ENCODE results near the gene ZBTB11. TPM values are rescaled to one million over a fixed set of nuclear protein-coding genes. Genes with fewer than 3 reads are reported as not detected.

The ZBTB11 gene
- total RNA-seq, 1 donor from 2014 or later, result 18.8 TPM

DNA sequence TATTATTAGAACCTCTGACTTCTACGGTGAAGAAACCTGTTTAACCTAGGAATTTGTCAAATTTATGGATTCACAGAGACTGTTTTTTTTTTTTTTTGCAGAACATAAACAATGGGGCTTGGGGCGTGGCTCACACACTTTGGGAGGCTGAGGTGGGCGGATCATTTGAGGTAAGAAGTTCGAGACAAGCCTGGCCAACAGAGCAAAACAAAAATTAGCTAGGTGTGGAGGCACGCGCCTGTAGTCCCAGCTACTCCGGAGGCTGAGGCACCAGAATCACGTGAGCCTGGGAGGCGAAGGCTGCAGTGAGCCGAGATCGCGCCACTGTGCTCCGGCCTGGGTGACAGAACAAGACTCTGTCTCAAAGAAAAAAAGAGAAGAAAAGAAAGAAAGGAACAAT, 3.0 kb downstream of the ZBTB11 start:
- H3K9me3 Mint-ChIP-seq, result no peaks in the 10 kb centered on the region
- peaks cover 22% of the 10 kb centered on the region for H3K4me1 Mint-ChIP-seq
- TF ChIP-seq, protein P1, sequence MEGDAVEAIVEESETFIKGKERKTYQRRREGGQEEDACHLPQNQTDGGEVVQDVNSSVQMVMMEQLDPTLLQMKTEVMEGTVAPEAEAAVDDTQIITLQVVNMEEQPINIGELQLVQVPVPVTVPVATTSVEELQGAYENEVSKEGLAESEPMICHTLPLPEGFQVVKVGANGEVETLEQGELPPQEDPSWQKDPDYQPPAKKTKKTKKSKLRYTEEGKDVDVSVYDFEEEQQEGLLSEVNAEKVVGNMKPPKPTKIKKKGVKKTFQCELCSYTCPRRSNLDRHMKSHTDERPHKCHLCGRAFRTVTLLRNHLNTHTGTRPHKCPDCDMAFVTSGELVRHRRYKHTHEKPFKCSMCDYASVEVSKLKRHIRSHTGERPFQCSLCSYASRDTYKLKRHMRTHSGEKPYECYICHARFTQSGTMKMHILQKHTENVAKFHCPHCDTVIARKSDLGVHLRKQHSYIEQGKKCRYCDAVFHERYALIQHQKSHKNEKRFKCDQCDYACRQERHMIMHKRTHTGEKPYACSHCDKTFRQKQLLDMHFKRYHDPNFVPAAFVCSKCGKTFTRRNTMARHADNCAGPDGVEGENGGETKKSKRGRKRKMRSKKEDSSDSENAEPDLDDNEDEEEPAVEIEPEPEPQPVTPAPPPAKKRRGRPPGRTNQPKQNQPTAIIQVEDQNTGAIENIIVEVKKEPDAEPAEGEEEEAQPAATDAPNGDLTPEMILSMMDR (IDR thresholded peaks at IDR 0.05; ENCODE audit: unreplicated experiment), result no peak
- H3K27me3 Mint-ChIP-seq (ENCODE audit: low read depth), result no peaks in the 10 kb centered on the region
- H3K4me3 Mint-ChIP-seq, result peak overlapping the region; percentile 48
- no peak for DNase-seq (ENCODE audit: low spot score in 2 of 2, unreplicated experiment in 2 of 2)
- H3K27ac Mint-ChIP-seq, result peak overlapping the region; percentile 12
- peaks cover 9% of the 10 kb centered on the region for H3K36me3 Mint-ChIP-seq

DNA sequence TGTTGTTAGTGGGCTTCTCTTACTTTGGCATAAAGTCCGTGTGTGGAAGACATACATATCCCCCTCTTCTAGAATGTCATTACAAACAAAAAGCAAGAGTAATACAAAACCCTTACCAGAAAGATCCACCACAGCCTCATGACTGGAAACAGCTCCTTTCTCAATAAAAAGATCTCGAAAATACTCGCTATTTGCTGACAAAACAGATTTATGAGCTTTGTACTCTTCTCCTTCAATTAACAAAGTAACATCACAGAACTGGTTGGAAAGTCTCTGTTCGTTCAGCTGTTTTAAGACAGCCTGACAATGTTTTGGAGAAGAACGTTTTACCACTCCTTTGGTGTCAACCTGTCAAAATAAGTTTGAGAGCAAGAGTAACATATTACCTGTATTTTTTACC, 5.9 kb downstream of the ZBTB11 start:
- Mint-ChIP-seq H3K27me3 (ENCODE audit: low read depth) (no peaks in the 10 kb centered on the region), H3K4me3 (no peak overlapping the region), H3K9me3 (no peaks in the 10 kb centered on the region), H3K27ac (no peak overlapping the region), H3K4me1 (peaks cover 15% of the 10 kb centered on the region), H3K36me3 (peaks cover 22% of the 10 kb centered on the region)
- no peak for DNase-seq (ENCODE audit: low spot score in 2 of 2, unreplicated experiment in 2 of 2)
- TF ChIP-seq, protein P1 (IDR thresholded peaks at IDR 0.05; ENCODE audit: unreplicated experiment), result no peak

- TF ChIP-seq, protein P1 (IDR thresholded peaks at IDR 0.05; ENCODE audit: unreplicated experiment), result no peak
- Mint-ChIP-seq H3K27me3 (ENCODE audit: low read depth) (no peaks in the 10 kb centered on the region), H3K9me3 (no peaks in the 10 kb centered on the region), H3K4me3 (no peak overlapping the region), H3K27ac (no peak overlapping the region), H3K4me1 (no peaks in the 10 kb centered on the region), H3K36me3 (peaks cover 42% of the 10 kb centered on the region)
- no peak for DNase-seq (ENCODE audit: low spot score in 2 of 2, unreplicated experiment in 2 of 2)
Measured at GRCh38 chr3:101667844-101668243, 9.1 kb downstream of the ZBTB11 start.

- DNase-seq (ENCODE audit: low spot score in 2 of 2, unreplicated experiment in 2 of 2), result no peak
- no peaks in the 10 kb centered on the region for H3K9me3 Mint-ChIP-seq
- TF ChIP-seq, protein P1 (IDR thresholded peaks at IDR 0.05; ENCODE audit: unreplicated experiment), result no peak
- H3K4me1 Mint-ChIP-seq, result no peaks in the 10 kb centered on the region
- no peaks in the 10 kb centered on the region for H3K27me3 Mint-ChIP-seq (ENCODE audit: low read depth)
- H3K27ac Mint-ChIP-seq, result no peak overlapping the region
- peaks cover 42% of the 10 kb centered on the region for H3K36me3 Mint-ChIP-seq
- H3K4me3 Mint-ChIP-seq, result no peak overlapping the region
Measured at GRCh38 chr3:101667331-101667730, 9.6 kb downstream of the ZBTB11 start.

DNA sequence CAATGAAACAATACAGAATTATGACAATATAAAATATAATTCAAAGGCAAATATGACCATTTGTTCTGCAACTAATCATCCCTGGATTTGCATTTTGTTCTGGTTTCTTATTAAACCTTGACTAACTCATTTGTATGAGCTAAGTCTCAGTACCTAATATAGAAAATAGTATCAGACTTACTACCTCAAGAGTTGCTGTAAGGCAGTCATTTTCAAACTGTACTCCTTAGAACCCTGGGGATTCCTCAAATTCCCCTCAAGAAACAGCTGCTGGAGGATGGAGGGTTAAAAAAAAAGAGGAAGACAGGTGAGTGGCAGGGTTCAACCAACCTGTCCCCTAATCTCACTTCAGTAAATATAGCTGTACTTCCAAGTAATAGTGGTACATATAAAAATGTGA, 11.1 kb downstream of the ZBTB11 start:
- Mint-ChIP-seq H3K9me3 (no peaks in the 10 kb centered on the region), H3K27me3 (ENCODE audit: low read depth) (no peaks in the 10 kb centered on the region), H3K4me3 (no peak overlapping the region), H3K4me1 (no peaks in the 10 kb centered on the region), H3K27ac (no peak overlapping the region), H3K36me3 (peaks cover 42% of the 10 kb centered on the region)
- TF ChIP-seq, protein P1 (IDR thresholded peaks at IDR 0.05; ENCODE audit: unreplicated experiment), result no peak
- no peak for DNase-seq (ENCODE audit: low spot score in 2 of 2, unreplicated experiment in 2 of 2)

- H3K4me1 Mint-ChIP-seq, result no peaks in the 10 kb centered on the region
- no peaks in the 10 kb centered on the region for H3K27me3 Mint-ChIP-seq (ENCODE audit: low read depth)
- H3K36me3 Mint-ChIP-seq, result peaks cover 45% of the 10 kb centered on the region
- no peak overlapping the region for H3K4me3 Mint-ChIP-seq
- DNase-seq (ENCODE audit: low spot score in 2 of 2, unreplicated experiment in 2 of 2), result no peak
- TF ChIP-seq, protein P1 (IDR thresholded peaks at IDR 0.05; ENCODE audit: unreplicated experiment), result no peak
- H3K9me3 Mint-ChIP-seq, result no peaks in the 10 kb centered on the region
- no peak overlapping the region for H3K27ac Mint-ChIP-seq
Measured at GRCh38 chr3:101665357-101665756, 11.6 kb downstream of the ZBTB11 start.

All from mesothelial cell of epicardium (in vitro differentiated cells).